GM18861 (cell line): ENCODE data around the gene FHAD1.

Source experiments
- ATAC-seq: cut with Tn5 transposase; IDR thresholded peaks from one replicate; pipeline ENCODE4 v1.9.1; 2021; ENCODE audit not compliant: unreplicated experiment

Gene FHAD1

GRCh38 chr1:15245593-15246360, 1.2 kb upstream of the FHAD1 start:
- ATAC-seq: no peak

DNA sequence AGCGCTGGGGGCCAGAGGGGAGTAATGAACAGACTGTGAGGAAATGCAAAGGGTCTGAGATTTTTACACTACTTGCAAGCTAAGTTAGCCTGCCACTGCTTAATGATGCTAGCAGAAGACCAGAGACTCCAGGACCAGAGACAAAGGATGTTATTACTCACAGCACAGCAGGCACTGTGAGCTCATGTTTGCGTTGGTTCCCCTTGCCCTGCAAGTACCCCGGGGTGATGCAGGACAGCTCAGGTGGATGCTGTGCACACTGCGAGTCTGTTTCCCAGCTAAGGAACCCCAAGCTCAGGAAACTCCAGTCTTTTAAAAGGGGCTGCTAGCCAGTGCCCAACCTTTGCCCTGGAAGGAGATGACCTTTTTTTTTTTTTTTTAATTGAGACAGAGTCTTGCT, 1.2 kb downstream of the FHAD1 start:
- ATAC-seq: no peak

- ATAC-seq: no peak
Observed at GRCh38 chr1:15249081-15249480, 2.1 kb downstream of the FHAD1 start.

DNA sequence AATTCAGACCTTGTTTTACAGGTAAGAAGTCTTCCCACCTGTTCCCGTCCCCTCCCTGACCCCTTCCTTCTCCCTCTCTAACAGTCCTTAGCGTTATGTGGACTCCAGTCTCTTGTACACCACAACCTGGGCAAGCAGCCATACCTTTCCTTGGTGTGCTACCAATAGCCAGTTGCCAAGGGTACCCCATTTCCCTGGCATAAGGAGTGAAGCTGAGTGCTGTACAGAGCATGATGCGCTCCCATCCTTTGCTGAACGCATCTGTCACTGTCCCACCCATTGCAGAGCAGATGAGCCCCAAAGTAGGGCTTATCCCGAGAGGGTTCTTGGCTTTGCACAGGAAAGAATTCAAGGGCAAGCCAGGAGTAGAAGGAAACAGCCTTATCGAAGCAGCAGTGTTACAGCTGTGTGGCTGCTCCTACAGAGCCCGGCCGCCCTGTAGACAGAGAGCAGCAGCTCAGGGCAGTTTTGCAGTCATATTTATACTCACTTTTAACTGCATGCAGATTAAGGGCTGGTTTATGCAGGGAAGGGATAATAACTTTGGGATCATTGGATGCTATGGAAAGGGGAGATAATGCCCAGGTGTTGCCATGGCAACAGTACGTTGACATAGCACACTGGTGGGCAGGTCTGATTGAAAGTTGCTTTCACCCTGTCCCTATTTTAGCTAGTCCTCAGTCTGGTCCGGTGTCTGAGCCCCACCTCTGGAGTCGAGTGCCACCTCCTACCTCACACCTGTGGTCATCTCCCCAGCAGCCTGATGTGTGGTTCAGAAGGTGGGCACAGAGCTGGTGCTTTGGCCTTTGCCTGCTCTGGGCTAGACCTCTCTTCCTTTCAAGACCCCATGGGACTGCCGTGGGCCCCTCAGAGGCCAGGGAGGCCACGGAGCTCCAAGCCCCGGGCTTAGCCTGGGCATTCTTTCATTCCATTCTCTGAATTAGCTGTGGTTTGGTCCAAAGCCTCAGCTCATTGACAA, 5.1 kb downstream of the FHAD1 start:
- ATAC-seq: no peak

- no peak for ATAC-seq
Observed at GRCh38 chr1:15254559-15254958, 7.5 kb downstream of the FHAD1 start.

- no peak for ATAC-seq
Observed at GRCh38 chr1:15255582-15256149, 8.6 kb downstream of the FHAD1 start.

DNA sequence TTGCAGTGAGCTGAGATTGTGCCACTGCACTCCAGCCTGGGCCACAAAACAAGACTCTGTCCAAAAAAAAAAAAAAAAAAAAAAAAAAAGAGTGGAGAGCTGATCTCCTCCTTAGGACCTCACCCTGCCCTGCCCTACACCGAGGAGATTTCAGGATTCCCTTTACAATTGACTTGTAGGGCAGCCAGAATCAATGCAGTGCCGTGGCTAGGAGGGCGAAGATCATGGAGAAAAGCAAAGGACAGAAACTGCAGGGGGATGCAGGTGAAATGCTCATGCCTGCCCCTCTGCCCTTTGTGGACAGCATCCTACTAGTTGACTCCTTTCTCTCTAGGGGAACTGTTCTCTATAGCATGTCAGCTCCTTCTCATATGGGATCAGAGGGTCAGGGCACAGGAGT, 9.6 kb downstream of the FHAD1 start:
- no peak for ATAC-seq

DNA sequence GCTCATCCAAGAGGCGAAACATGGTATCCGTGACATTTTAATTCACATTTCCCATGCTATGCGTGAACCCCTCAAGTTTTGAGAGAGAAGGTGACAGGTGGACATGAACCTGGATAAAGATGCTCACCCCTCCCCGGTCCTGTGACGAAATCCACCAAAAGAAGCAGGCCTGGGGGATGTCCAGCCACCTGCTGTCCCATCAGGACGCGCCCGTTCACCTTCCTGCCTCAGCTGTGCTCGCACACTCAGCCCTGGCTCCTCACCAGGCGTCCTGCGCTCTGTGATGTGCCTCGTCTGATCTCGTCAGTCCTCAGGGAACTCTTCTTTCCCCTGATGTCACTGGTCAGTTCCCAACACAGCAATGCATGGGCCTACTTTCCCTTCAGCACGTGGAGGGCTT, 10.3 kb downstream of the FHAD1 start:
- no peak for ATAC-seq

DNA sequence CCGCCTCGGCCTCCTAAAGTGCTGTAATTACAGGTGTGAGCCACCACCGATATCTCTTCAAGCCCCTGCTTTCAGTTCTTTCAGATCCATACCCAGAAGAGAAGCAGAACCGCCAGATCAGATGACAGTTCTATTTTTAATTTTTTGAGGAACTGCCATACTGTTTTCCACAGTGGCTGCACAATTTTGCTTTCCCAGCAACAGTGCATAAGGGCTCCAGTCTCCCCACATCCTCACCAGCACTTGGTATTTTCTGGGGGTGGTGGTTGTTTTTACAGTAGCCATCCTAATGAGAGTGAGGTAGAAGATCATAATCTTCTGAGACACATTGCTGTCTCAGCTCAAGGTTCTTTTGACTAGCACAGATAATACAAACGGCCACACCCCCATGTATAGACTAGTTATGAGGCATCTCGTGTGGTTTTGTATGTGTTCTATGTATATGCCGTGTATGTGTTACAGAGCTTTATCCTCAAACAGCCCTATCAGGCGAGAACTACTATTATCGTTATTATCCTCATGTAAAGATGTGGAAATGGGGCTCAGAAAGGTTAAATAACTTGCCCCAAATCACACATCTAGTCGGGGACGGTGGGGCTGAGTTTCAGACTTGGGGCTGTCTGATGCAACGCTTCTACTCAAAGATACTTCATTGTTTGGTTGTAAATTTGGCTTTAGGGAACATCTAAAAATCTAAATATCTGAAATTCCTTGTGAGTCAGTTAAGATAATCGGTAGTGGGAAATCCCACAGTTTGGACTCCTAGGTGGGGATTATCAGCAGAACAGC, 12.0 kb downstream of the FHAD1 start:
- no peak for ATAC-seq

GRCh38 chr1:15259622-15260007, 12.6 kb downstream of the FHAD1 start:
- no peak for ATAC-seq

- no peak for ATAC-seq
Observed at GRCh38 chr1:15260418-15261154, 13.6 kb downstream of the FHAD1 start.

GRCh38 chr1:15261155-15262002, 14.4 kb downstream of the FHAD1 start:
- ATAC-seq: no peak

DNA sequence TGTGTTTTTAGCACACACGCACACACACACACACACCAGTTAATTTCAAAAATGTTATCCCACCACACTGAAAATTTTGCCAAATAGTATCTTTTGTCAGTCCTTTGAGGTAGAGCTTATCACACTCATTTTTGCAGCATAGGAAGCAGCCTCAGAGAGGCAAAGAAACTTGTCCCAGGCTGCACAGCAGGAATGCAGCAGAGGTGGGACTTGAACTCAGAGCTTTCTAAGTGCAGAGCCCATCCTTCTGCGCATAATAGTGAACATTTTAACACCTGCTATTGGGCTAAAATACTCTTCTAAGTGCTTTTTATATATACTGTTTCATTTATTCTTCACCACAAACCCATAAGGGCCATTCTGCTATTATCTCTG, 15.0 kb downstream of the FHAD1 start:
- ATAC-seq: no peak

GRCh38 chr1:15262706-15263105, 15.7 kb downstream of the FHAD1 start:
- no peak for ATAC-seq

DNA sequence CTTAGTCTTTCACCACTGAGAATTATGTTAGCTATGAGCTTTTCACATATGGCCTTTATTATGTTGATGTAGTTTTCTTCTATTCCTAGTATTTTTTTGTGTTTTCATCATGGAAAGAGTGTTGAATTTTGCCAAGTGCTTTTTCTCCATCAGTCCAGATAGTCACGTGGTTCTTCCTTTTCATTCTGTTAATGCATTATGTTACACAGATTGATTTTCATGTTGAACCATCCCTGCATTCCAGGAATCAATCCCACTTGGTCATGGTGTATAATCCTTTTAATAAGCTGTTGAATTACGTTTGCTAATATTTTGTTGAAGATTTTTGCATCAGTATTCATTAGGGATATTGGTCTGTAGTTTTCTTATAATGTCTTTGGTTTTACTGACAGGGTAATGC, 17.7 kb downstream of the FHAD1 start:
- no peak for ATAC-seq

- no peak for ATAC-seq
Observed at GRCh38 chr1:15271196-15271595, 24.2 kb downstream of the FHAD1 start.

DNA sequence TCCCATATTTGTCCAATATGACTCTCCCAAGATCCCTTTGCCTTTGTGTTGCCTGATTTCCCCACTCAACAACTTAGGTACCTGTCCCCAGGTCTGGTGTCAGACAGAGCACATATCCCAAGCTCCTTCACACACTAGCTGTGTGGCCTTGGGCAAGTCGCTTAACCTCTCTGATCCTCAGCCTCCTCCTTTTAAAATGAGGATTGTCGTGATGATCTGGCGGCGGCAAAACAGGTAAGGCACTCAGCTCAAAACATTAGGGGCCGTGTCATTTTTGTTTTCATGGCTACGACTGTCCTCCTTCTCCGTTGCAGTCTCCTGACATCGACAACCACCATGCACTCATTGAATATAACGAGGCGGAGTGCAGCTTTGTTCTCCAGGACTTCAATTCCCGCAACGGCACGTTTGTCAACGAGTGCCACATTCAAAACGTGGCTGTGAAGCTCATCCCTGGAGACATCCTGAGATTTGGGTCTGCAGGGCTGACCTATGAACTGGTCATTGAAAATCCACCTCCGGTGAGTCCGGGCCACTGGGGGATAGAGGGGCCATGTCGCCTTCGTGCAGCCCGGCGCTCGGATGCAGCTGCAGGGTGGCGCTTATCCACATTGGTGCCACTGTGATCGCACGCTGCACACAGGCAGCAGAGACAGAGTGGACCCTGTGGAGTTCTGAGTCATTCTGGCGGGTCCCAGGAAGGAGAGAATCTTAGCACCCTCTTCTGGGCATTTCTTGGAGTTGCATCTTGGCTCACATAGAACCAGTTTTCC, 25.2 kb downstream of the FHAD1 start:
- ATAC-seq: no peak

- no peak for ATAC-seq
Observed at GRCh38 chr1:15272782-15273127, 25.7 kb downstream of the FHAD1 start.

GRCh38 chr1:15273274-15273673, 26.3 kb downstream of the FHAD1 start:
- no peak for ATAC-seq
